ENCODE data around the gene CD22.
"Not testable (repeated sequence)": the region's sequence is repeated elsewhere in the genome, so short reads cannot be mapped to it uniquely, and the experiment has no call there.

The CD22 gene

DNA sequence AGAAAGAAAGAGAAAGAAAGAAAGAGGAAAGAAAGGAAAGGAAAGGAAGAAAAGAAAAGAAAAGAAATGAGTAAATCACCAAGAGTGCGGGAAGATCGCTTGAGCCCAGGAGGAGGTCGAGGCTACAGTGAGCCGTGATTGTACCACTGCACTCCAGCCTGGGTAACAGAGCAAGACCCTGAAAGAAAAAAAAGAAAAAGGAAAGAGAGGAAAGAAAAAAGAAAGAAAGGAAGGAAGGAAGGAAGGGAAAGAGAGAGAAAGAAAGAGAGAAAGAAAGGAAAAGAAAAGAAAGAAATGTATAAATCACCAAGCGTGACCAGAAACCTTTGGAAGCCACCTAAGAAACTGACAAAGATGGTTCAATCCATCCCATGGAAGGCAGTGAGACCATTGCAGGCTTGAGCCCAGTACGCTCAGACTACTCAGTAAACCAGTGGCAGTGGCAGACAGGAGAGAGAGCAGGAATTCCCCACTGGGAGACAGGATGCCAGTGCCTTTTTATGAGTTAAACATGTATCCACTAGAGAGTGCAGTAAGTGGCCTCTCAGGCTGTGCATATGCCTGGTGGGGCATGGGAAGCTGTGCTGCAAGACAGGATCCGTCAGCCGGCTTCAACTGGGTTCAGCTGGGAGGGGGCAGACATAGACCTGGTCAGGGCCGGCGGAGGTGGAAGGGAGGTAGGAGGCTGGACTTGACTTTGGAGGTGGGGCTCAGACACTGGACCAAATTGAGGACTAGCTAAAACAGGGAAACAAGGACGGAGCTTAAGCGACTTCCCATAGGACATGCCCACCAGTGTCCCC, 46.7 kb downstream of the CD22 start:
- H3K36me3 Mint-ChIP-seq, result no peaks in the 10 kb centered on the region
- DNase-seq, result no peak
- no peaks in the 10 kb centered on the region for H3K9me3 Mint-ChIP-seq
- CTCF ChIA-PET, result interaction anchor here (1.2 to 1.4 kb wide), 2 partner anchors 14 to 119 kb away, joined by 3 read pairs; no protein-coding TSS in a partner anchor
- H3K27me3 Mint-ChIP-seq, result peaks cover 48% of the 10 kb centered on the region
- no peak overlapping the region for H3K4me3 Mint-ChIP-seq
- H3K4me1 Mint-ChIP-seq, result no peaks in the 10 kb centered on the region
- no peak overlapping the region for H3K27ac Mint-ChIP-seq

DNA sequence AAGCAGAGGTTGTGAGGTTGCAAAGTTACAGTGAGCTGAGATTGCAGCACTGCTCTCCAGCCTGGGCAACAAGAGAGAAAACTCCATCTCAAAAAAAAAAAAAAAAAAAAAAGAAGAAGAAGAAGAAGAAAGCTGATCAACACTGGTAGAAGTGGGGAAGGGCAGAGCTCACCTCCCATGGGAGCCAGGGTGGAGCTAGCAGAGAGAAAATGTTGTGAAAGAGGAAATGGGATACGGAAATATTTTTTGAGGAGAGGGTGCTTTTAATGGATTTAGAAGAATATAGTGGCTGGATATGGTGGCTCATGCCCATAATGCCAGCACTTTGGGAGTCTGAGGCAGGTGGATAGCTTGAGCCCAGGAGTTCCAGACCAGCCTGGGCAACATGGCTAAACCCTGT, 48.7 kb downstream of the CD22 start:
- no peak for DNase-seq
- H3K36me3 Mint-ChIP-seq, result no peaks in the 10 kb centered on the region
- CTCF ChIA-PET, result no interaction called here
- no peaks in the 10 kb centered on the region for H3K4me1 Mint-ChIP-seq
- no peaks in the 10 kb centered on the region for H3K9me3 Mint-ChIP-seq
- H3K27ac Mint-ChIP-seq, result no peak overlapping the region
- H3K27me3 Mint-ChIP-seq, result peaks cover 56% of the 10 kb centered on the region
- H3K4me3 Mint-ChIP-seq, result no peak overlapping the region

DNA sequence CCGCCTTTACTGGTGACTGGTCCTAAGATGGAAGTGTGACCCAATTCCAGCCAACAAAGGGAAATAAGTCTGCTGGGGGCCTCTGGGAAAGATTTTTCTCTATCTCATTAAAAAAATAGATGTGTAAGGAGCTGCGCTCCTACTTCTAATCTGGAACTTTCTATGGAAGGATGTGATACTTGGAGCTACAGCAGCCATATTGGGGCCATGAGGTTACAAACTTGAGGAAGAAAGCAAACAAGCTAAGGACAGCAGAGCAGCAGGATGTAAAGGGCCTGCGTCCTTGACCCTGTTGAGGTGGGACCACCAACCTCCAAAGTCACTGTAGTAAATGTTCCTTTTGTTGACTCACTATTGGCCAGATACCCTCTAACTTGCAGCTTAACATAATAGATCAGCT, 49.4 kb downstream of the CD22 start:
- CTCF ChIA-PET, result interaction anchor here (1.0 kb wide), 2 partner anchors 25 to 109 kb away, joined by 3 to 5 read pairs; no protein-coding TSS in a partner anchor
- H3K27ac Mint-ChIP-seq, result no peak overlapping the region
- DNase-seq, result no peak
- H3K9me3 Mint-ChIP-seq, result no peaks in the 10 kb centered on the region
- H3K4me3 Mint-ChIP-seq, result no peak overlapping the region
- no peaks in the 10 kb centered on the region for H3K36me3 Mint-ChIP-seq
- no peaks in the 10 kb centered on the region for H3K4me1 Mint-ChIP-seq
- peaks cover 60% of the 10 kb centered on the region for H3K27me3 Mint-ChIP-seq

DNA sequence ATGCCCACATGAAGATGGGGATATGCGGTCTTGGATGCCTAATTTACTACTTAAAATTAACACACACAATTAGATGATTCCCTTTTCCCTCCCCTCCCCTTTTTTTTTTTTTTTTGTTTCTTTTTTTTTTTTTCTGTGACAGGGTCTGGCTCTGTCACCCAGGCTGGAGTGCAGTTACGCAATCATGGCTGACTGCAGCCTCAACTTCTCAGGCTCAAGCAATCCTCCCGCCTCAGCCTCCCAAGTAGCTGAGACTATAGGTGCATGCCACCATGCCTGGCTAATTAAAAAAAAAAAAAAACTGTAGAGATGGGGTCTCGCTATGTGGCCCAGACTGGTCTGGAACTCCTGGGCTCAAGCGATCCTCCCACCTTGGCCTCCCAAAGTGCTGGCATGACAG, 50.6 kb downstream of the CD22 start:
- H3K27me3 Mint-ChIP-seq, result peaks cover 49% of the 10 kb centered on the region
- H3K4me1 Mint-ChIP-seq, H3K36me3 Mint-ChIP-seq, H3K4me3 Mint-ChIP-seq, H3K9me3 Mint-ChIP-seq, H3K27ac Mint-ChIP-seq, DNase-seq, CTCF ChIA-PET: not testable (repeated sequence)

DNA sequence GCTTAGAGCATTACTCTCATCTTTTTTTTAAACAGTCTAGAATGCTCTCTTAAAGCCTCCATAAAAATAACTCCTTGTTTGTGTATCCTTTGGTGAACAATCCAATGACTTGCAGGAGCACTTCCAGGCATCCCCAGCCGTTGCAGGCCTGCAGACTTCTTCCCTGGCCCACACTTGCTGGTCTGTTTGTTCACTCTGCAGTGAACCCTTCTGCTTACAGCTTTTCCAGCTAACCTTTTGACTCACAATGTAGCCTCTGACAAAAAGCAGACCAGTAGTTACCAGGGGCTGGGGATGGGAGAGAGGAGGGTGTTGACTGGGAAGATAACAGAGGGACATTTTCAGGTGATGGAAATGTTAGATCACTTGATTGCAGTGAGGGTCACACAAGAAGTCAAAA, 51.0 kb downstream of the CD22 start:
- Mint-ChIP-seq H3K9me3 (peaks cover 2% of the 10 kb centered on the region), H3K4me3 (no peak overlapping the region), H3K27me3 (peaks cover 44% of the 10 kb centered on the region), H3K4me1 (no peaks in the 10 kb centered on the region), H3K36me3 (no peaks in the 10 kb centered on the region), H3K27ac (no peak overlapping the region)
- no peak for DNase-seq
- CTCF ChIA-PET, result no interaction called here

- Mint-ChIP-seq H3K27ac (no peak overlapping the region), H3K4me1 (no peaks in the 10 kb centered on the region), H3K4me3 (no peak overlapping the region), H3K9me3 (peaks cover 2% of the 10 kb centered on the region), H3K27me3 (peaks cover 38% of the 10 kb centered on the region), H3K36me3 (no peaks in the 10 kb centered on the region)
- CTCF ChIA-PET, result no interaction called here
- no peak for DNase-seq
Measured at GRCh38 chr19:35380450-35381124, 51.6 kb downstream of the CD22 start.

- Mint-ChIP-seq H3K27ac (no peak overlapping the region), H3K27me3 (peaks cover 33% of the 10 kb centered on the region), H3K9me3 (peaks cover 3% of the 10 kb centered on the region), H3K4me1 (no peaks in the 10 kb centered on the region), H3K36me3 (peaks cover under 1% of the 10 kb centered on the region), H3K4me3 (no peak overlapping the region)
- DNase-seq, result no peak
- CTCF ChIA-PET, result no interaction called here
Measured at GRCh38 chr19:35381318-35381717, 52.3 kb downstream of the CD22 start.

GRCh38 chr19:35381926-35382325, 52.9 kb downstream of the CD22 start:
- DNase-seq, result no peak
- CTCF ChIA-PET, result no interaction called here
- no peaks in the 10 kb centered on the region for H3K4me1 Mint-ChIP-seq

GRCh38 chr19:35383536-35383935, 54.5 kb downstream of the CD22 start:
- H3K36me3 Mint-ChIP-seq, result peaks cover 2% of the 10 kb centered on the region
- CTCF ChIA-PET, result no interaction called here
- no peak overlapping the region for H3K4me3 Mint-ChIP-seq
- peaks cover 22% of the 10 kb centered on the region for H3K27me3 Mint-ChIP-seq
- no peak overlapping the region for H3K27ac Mint-ChIP-seq
- H3K9me3 Mint-ChIP-seq, result peaks cover 5% of the 10 kb centered on the region
- H3K4me1 Mint-ChIP-seq, result no peaks in the 10 kb centered on the region
- DNase-seq, result no peak

More at GRCh38 chr19:35381926-35382325, 52.9 kb downstream of the CD22 start:
- peaks cover 5% of the 10 kb centered on the region for H3K9me3 Mint-ChIP-seq
- H3K4me3 Mint-ChIP-seq, result no peak overlapping the region
- H3K27ac Mint-ChIP-seq, result no peak overlapping the region
- peaks cover 2% of the 10 kb centered on the region for H3K36me3 Mint-ChIP-seq
- H3K27me3 Mint-ChIP-seq, result peaks cover 33% of the 10 kb centered on the region

GRCh38 chr19:35388277-35389054, 59.5 kb downstream of the CD22 start:
- peaks cover 2% of the 10 kb centered on the region for H3K36me3 Mint-ChIP-seq
- no peak overlapping the region for H3K4me3 Mint-ChIP-seq
- H3K4me1 Mint-ChIP-seq, result no peaks in the 10 kb centered on the region
- DNase-seq, result no peak
- CTCF ChIA-PET, result no interaction called here
- H3K27me3 Mint-ChIP-seq, result peaks cover 7% of the 10 kb centered on the region
- H3K27ac Mint-ChIP-seq, result no peak overlapping the region
- peaks cover 5% of the 10 kb centered on the region for H3K9me3 Mint-ChIP-seq

DNA sequence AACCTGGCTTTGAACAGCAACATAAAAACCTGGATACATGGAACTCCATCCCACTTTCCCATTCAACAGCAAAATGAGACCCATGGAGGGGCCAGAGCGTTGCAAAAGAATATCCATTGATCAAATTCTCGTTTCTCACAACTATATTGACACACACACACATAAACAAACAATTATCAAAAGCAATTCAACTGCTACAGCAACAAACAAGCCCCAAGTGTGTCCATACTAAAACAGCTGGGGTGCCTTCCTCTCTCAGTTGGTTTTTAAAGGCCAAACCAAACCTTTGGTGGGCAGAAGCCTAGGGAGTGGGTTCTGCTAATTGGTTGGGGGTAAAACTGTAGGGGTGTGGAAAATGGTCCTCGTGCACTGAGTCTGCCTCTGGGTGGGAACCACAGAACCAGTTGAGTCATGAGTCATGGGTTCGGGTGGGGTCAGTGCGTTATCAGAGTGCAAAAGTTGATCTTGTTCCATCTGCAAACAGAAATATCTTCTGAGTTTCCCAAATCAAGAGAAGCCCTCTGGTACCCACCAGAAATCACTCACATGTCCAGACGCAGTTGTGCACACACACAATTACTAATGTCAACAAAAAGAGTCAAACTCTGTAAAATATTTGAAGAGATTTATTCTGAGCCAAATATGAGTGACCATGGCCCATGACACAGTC, 60.3 kb downstream of the CD22 start:
- no peak for DNase-seq
- Mint-ChIP-seq H3K4me3 (no peak overlapping the region), H3K36me3 (peaks cover 2% of the 10 kb centered on the region), H3K27me3 (peaks cover 7% of the 10 kb centered on the region), H3K27ac (no peak overlapping the region), H3K4me1 (no peaks in the 10 kb centered on the region), H3K9me3 (peaks cover 5% of the 10 kb centered on the region)
- CTCF ChIA-PET, result no interaction called here

- no peaks in the 10 kb centered on the region for H3K9me3 Mint-ChIP-seq
- no peaks in the 10 kb centered on the region for H3K36me3 Mint-ChIP-seq
- H3K4me3 Mint-ChIP-seq, result no peak overlapping the region
- no peak overlapping the region for H3K27ac Mint-ChIP-seq
- H3K4me1 Mint-ChIP-seq, result no peaks in the 10 kb centered on the region
- CTCF ChIA-PET, result no interaction called here
- peaks cover 7% of the 10 kb centered on the region for H3K27me3 Mint-ChIP-seq
- DNase-seq, result no peak
Measured at GRCh38 chr19:35392742-35393715, 64.0 kb downstream of the CD22 start.

Data from activated naive CD4-positive, alpha-beta T cell treated with anti-CD3 and anti-CD28 coated beads, Interleukin-2, amount 10 ng/mL, durations not matched to agents 7 days and 5 days (primary cell).